Left hindlimb (tissue), 1 donor: ENCODE data around the gene GATA5.
"Not testable (repeated sequence)": the region's sequence is repeated elsewhere in the genome, so short reads cannot be mapped to it uniquely, and the experiment has no call there.

ENCODE experiments used
- DNase-seq: peaks from one replicate; pipeline ENCODE4 v3.0.0-alpha.2; 2018

Gene GATA5

GRCh38 chr20:62428002-62428372, 47.8 kb downstream of the GATA5 start:
- no peak for DNase-seq

- no peak for DNase-seq
Measured at GRCh38 chr20:62427172-62428001, 48.4 kb downstream of the GATA5 start, which contains the start of gene RBBP8NL. TSS of gene RBBP8NL (minus strand) at chr20:62427539. CDS start at chr20:62419647, 7,892 bp downstream.

- no peak for DNase-seq
Measured at GRCh38 chr20:62426699-62427131, 49.1 kb downstream of the GATA5 start.

- not testable (repeated sequence) for DNase-seq
Measured at GRCh38 chr20:62426059-62426348, 49.8 kb downstream of the GATA5 start.

GRCh38 chr20:62425281-62426058, 50.3 kb downstream of the GATA5 start:
- DNase-seq: no peak

GRCh38 chr20:62424249-62425107, 51.3 kb downstream of the GATA5 start:
- no peak for DNase-seq

GRCh38 chr20:62423326-62423706, 52.5 kb downstream of the GATA5 start:
- DNase-seq: no peak

- no peak for DNase-seq
Measured at GRCh38 chr20:62422636-62423325, 53.0 kb downstream of the GATA5 start.

GRCh38 chr20:62421716-62421990, 54.1 kb downstream of the GATA5 start:
- no peak for DNase-seq

GRCh38 chr20:62420846-62421715, 54.7 kb downstream of the GATA5 start:
- no peak for DNase-seq

GRCh38 chr20:62419759-62420158, 56.0 kb downstream of the GATA5 start:
- no peak for DNase-seq

GRCh38 chr20:62418709-62419487, 56.9 kb downstream of the GATA5 start:
- no peak for DNase-seq

GRCh38 chr20:62417981-62418708, 57.6 kb downstream of the GATA5 start:
- no peak for DNase-seq

GRCh38 chr20:62416651-62417637, 58.9 kb downstream of the GATA5 start:
- no peak for DNase-seq

- DNase-seq: no peak
Measured at GRCh38 chr20:62415354-62416111, 60.3 kb downstream of the GATA5 start.

GRCh38 chr20:62413896-62414481, 61.8 kb downstream of the GATA5 start:
- DNase-seq: no peak
